GM18951 (cell line): ENCODE data around the gene MYO3B.

ENCODE experiments used
- POLR2A ChIP-seq: IDR thresholded peaks from 4 replicates; pipeline ENCODE4 v1.6.1; 2011; ENCODE audit warnings: mild to moderate bottlenecking; ENCODE audit not compliant: insufficient read length, insufficient read depth; ENCODE audit errors: extremely low read depth
- in situ Hi-C: fragments of 300-500 bp; cut with MboI; formaldehyde crosslinking; loops from one replicate; pipeline ENCODE4 v1.12.0; 2022; ENCODE audit warnings: low sequenced_read_pairs, mixed read lengths, inconsistent platforms; ENCODE audit not compliant: unreplicated experiment

MYO3B gene

GRCh38 chr2:170176212-170176611 is 1.7 kb upstream of the MYO3B start:
- TF ChIP-seq POLR2A = no peak
- in situ Hi-C loops = no loop called here

GRCh38 chr2:170180031-170180566 is 2.2 kb downstream of the MYO3B start:
- in situ Hi-C loops = no loop called here
- peak; percentile 30 for TF ChIP-seq POLR2A

- in situ Hi-C loops = no loop called here
- TF ChIP-seq POLR2A = no peak
Observed at GRCh38 chr2:170181602-170182001, 3.7 kb downstream of the MYO3B start.

- no peak for TF ChIP-seq POLR2A
- in situ Hi-C loops = no loop called here
Observed at GRCh38 chr2:170185319-170185718, 7.4 kb downstream of the MYO3B start.

GRCh38 chr2:170189757-170190156 is 11.8 kb downstream of the MYO3B start:
- TF ChIP-seq POLR2A = no peak
- in situ Hi-C loops = no loop called here

- in situ Hi-C loops = no loop called here
- TF ChIP-seq POLR2A = no peak
Observed at GRCh38 chr2:170190172-170190571, 12.2 kb downstream of the MYO3B start.

GRCh38 chr2:170191166-170191866 is 13.4 kb downstream of the MYO3B start:
- in situ Hi-C loops = no loop called here
- no peak for TF ChIP-seq POLR2A

GRCh38 chr2:170196963-170197362 is 19.0 kb downstream of the MYO3B start:
- in situ Hi-C loops = no loop called here
- TF ChIP-seq POLR2A = no peak

- in situ Hi-C loops = no loop called here
- TF ChIP-seq POLR2A = no peak
Observed at GRCh38 chr2:170201275-170201674, 23.3 kb downstream of the MYO3B start.

- no peak for TF ChIP-seq POLR2A
- in situ Hi-C loops = no loop called here
Observed at GRCh38 chr2:170201734-170202393, 23.9 kb downstream of the MYO3B start.

- TF ChIP-seq POLR2A = no peak
- in situ Hi-C loops = no loop called here
Observed at GRCh38 chr2:170202437-170202836, 24.5 kb downstream of the MYO3B start.

GRCh38 chr2:170204298-170204951 is 26.5 kb downstream of the MYO3B start:
- in situ Hi-C loops = no loop called here
- no peak for TF ChIP-seq POLR2A

- no peak for TF ChIP-seq POLR2A
- in situ Hi-C loops = no loop called here
Observed at GRCh38 chr2:170206246-170206645, 28.3 kb downstream of the MYO3B start.
